Cardiac fibroblast (primary cell): ENCODE data around the gene UBE2K.
"Not testable (repeated sequence)": the region's sequence is repeated elsewhere in the genome, so short reads cannot be mapped to it uniquely, and the experiment has no call there.

Source experiments
- DNase-seq, 2 donors: peaks; one replicate each; pipeline versions ENCODE4 v3.0.0 to v3.0.0-alpha.2; 2010; ENCODE audit warnings: low read depth in 2 of 2
- H3K4me3 ChIP-seq, 2 donors: replicated peaks in 1 of 2; 1 replicate in 1 of 2; 2 replicates in 1 of 2; pipeline ENCODE4 v1.5.1; 2011; ENCODE audit warnings: low read depth in 2 of 2, low read length in 2 of 2, mild to moderate bottlenecking in 2 of 2, moderate library complexity in 1 of 2
- CTCF ChIP-seq: IDR thresholded peaks from one replicate; pipeline ENCODE4 v1.5.1; 2011; ENCODE audit warnings: low read depth, mild to moderate bottlenecking, low read length, inconsistent platforms

UBE2K gene

GRCh38 chr4:39770005-39770404 is 72.1 kb downstream of the UBE2K start:
- no peak for TF ChIP-seq CTCF
- H3K4me3 ChIP-seq, result no peak overlapping the region
- DNase-seq, result no peak

DNA sequence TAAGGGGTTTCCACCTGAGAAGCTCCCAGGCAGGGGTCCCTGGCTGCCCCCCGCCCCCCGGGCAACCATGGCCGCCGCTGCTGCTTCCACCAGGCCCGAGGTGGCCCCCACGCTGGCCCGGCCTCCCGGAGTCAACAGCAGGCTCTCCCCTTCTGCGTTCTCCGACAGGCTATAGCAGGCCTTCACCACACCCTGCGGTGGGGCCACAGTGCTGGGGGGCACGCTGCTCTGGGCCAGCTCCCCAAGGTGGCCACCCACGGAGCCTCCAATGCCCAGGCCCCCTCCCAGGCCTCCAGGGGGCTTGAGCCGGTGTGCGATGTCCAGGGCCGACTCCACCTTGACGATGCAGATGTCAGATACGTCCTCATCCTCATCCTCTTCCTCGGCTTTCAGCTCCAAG is 72.5 kb downstream of the UBE2K start:
- H3K4me3 ChIP-seq, result no peak overlapping the region
- TF ChIP-seq CTCF, result no peak
- DNase-seq, result no peak

GRCh38 chr4:39770969-39771724 is 73.2 kb downstream of the UBE2K start:
- TF ChIP-seq CTCF, result no peak
- no peak for DNase-seq
- no peak overlapping the region for H3K4me3 ChIP-seq

DNA sequence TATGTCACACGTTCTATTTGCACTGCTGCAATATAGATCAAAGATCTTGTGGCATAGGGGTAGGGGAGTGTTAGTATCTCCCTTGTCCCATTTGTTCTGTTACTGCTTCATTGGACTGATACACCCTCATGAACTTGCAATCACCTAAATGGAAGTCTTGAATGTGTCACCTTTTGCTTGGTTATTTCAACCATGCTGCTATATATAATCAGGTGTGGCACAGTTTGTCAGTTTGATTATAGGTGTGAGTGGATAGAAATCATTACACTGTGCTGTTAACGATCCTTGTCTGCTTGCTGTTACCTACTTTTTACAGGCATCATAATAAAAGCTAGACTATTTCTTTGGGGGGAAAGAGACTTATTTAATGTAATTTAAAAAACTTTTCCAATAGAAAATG is 84.1 kb downstream of the UBE2K start:
- not testable (repeated sequence) for DNase-seq, H3K4me3 ChIP-seq

DNA sequence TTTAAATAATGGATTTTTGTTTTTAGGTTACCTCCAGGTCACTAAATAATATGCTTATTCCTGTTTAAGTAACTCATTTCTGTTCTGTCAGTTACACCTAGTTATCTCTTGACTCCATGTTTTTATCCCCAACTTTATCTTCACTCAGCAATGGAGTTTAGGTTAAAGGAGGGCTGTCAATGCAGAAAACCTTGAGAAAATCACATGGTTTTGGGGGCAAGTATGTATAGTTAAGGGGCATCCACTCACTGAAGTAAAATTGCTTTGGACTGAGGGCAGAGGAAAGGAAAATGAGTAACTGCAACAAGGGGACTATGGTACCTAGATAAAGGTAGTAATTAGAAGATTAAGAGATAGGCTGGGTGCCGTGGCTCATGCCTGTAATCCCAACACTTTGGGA is 87.1 kb downstream of the UBE2K start:
- DNase-seq, result no peak
- no peak overlapping the region for H3K4me3 ChIP-seq
- no peak for TF ChIP-seq CTCF

GRCh38 chr4:39786838-39787237 is 88.9 kb downstream of the UBE2K start:
- TF ChIP-seq CTCF, result no peak
- no peak overlapping the region for H3K4me3 ChIP-seq
- DNase-seq, result no peak

DNA sequence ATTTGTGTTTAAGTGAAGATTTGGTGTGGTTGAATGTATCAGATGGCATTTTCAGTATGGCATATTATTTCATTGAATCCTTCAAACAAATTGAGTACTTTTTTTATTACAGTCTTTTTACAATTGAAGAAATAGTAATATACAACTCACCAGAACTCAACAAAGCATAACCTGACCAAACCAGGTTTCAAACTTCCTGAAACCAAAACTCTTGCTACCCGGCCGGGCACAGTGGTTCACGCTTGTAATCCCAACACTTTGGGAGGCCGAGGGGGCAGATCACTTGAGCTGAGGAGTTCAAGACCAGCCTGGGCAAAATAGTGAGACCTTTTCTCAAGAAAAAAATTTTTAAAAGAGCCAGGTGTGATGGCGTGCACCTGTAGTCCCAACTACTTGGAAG is 94.2 kb downstream of the UBE2K start:
- TF ChIP-seq CTCF, result no peak
- no peak for DNase-seq
- no peak overlapping the region for H3K4me3 ChIP-seq
